Liver (tissue), 9 donors: ENCODE data around the gene UPF1. TPM values are rescaled to one million over a fixed set of nuclear protein-coding genes. Genes with fewer than 3 reads are reported as not detected.

ENCODE experiments used
- DNase-seq: peaks from one replicate; pipeline ENCODE4 v3.0.0-alpha.2; 2017; ENCODE audit warnings: low spot score
- H3K27ac ChIP-seq, 2 donors: one replicate each; pipeline ENCODE4 v1.7.0; 2013; ENCODE audit warnings: inconsistent platforms in 2 of 2, low read length in 2 of 2, control low read depth in 1 of 2, low read depth in 1 of 2, mild to moderate bottlenecking in 1 of 2
- H3K27me3 ChIP-seq, 4 donors: one replicate each; pipeline versions ENCODE4 v1.6.1 to v1.7.0; 2013; ENCODE audit warnings: low read length in 3 of 4, inconsistent platforms in 1 of 4, mild to moderate bottlenecking in 1 of 4, moderate library complexity in 1 of 4; ENCODE audit not compliant: control insufficient read depth in 4 of 4, insufficient read depth in 4 of 4
- H3K36me3 ChIP-seq, 4 donors: one replicate each; pipeline versions ENCODE4 v1.6.1 to v1.7.0; 2013; ENCODE audit warnings: low read length in 3 of 4, mild to moderate bottlenecking in 3 of 4, low read depth in 1 of 4, moderate library complexity in 1 of 4; ENCODE audit not compliant: control insufficient read depth in 4 of 4, insufficient read depth in 3 of 4
- H3K4me1 ChIP-seq, 4 donors: one replicate each; pipeline versions ENCODE4 v1.6.1 to v1.7.0; 2013; ENCODE audit warnings: low read length in 3 of 4, mild to moderate bottlenecking in 3 of 4, moderate library complexity in 1 of 4; ENCODE audit not compliant: control insufficient read depth in 4 of 4, insufficient read depth in 4 of 4
- H3K4me3 ChIP-seq, 3 donors: one replicate each; pipeline versions ENCODE4 v1.6.1 to v1.7.0; 2013; ENCODE audit warnings: low read length in 3 of 3, control low read depth in 1 of 3, low read depth in 1 of 3, mild to moderate bottlenecking in 1 of 3
- H3K9ac ChIP-seq, 2 donors: one replicate each; pipeline ENCODE4 v1.7.0; 2013; ENCODE audit warnings: low read length in 2 of 2, mild to moderate bottlenecking in 2 of 2, moderate library complexity in 2 of 2, control low read depth in 1 of 2, low read depth in 1 of 2
- H3K9me3 ChIP-seq, 4 donors: one replicate each; pipeline versions ENCODE4 v1.6.1 to v1.7.0; 2013; ENCODE audit warnings: low read length in 3 of 4; ENCODE audit not compliant: control insufficient read depth in 4 of 4
- EGR1 ChIP-seq, 2 donors: IDR thresholded peaks; 2 replicates each; pipeline ENCODE4 v1.6.1; 2016 to 2018; ENCODE audit warnings: antibody characterized with exemption in 2 of 2, low read depth in 2 of 2
- FOXA2 ChIP-seq: IDR thresholded peaks from 2 replicates; pipeline ENCODE4 v1.6.1; 2016; ENCODE audit warnings: antibody characterized with exemption
- GABPA ChIP-seq, 2 donors: IDR thresholded peaks in 1 of 2; conservative IDR thresholded peaks in 1 of 2; 2 replicates each; pipeline ENCODE4 v1.6.1; 2016; ENCODE audit warnings: antibody characterized with exemption in 2 of 2, mild to moderate bottlenecking in 1 of 2, moderate library complexity in 1 of 2
- HNF4A ChIP-seq, 2 donors: conservative IDR thresholded peaks; 2 replicates each; pipeline ENCODE4 v1.6.1; 2016; ENCODE audit warnings: antibody characterized with exemption in 2 of 2, mild to moderate bottlenecking in 2 of 2
- JUND ChIP-seq, 2 donors: IDR thresholded peaks; 2 replicates each; pipeline ENCODE4 v1.6.1; 2016; ENCODE audit warnings: antibody characterized with exemption in 2 of 2
- MAX ChIP-seq: IDR thresholded peaks from 2 replicates; pipeline ENCODE4 v1.6.1; 2016; ENCODE audit warnings: antibody characterized with exemption
- NR2F2 ChIP-seq: IDR thresholded peaks from 2 replicates; pipeline ENCODE4 v1.6.1; 2016; ENCODE audit warnings: antibody characterized with exemption
- RAD21 ChIP-seq, 2 donors: IDR thresholded peaks; 2 replicates each; pipeline ENCODE4 v1.6.1; 2016; ENCODE audit warnings: antibody characterized with exemption in 2 of 2, mild to moderate bottlenecking in 2 of 2
- RXRA ChIP-seq, 2 donors: IDR thresholded peaks; 2 replicates each; pipeline ENCODE4 v1.6.1; 2017 to 2018; ENCODE audit warnings: antibody characterized with exemption in 2 of 2, mild to moderate bottlenecking in 1 of 2
- SP1 ChIP-seq: IDR thresholded peaks from 2 replicates; pipeline ENCODE4 v1.6.1; 2018; ENCODE audit warnings: antibody characterized with exemption, mild to moderate bottlenecking
- TAF1 ChIP-seq: conservative IDR thresholded peaks from 2 replicates; pipeline ENCODE4 v1.6.1; 2016; ENCODE audit warnings: antibody characterized with exemption, mild to moderate bottlenecking
- YY1 ChIP-seq: IDR thresholded peaks from 2 replicates; pipeline ENCODE4 v1.6.1; 2016; ENCODE audit warnings: antibody characterized with exemption, mild to moderate bottlenecking
- ZBTB33 ChIP-seq: IDR thresholded peaks from 2 replicates; pipeline ENCODE4 v1.6.1; 2016; ENCODE audit warnings: antibody characterized with exemption
- WGBS: extraction: QIAGEN DNeasy Blood & Tissue Kit; methylation state at CpG from one replicate; pipeline ENCODE4 v1.1.7; 2013; 5-methylcytosine and 5-hydroxymethylcytosine counted together
- polyA plus RNA-seq, 2 donors: library from polyadenylated mRNA; stranded (reverse) in 1 of 2; unstranded in 1 of 2; fragments of 200-250 nt in 1 of 2; fragments of >200 nt in 1 of 2; fragmentation: Nextera tagmentation in 1 of 2; extraction: Ambion mirVana in 1 of 2; gene quantifications; one replicate each; pipeline versions ENCODE4 v1.2.1 to v1.2.3, GENCODE V29; 2013 to 2015
- total RNA-seq, 2 donors: library from RNA; depleted of rRNA; stranded (reverse); fragments of >200 nt; gene quantifications; one replicate each; pipeline ENCODE4 v1.2.3, GENCODE V29; 2014
- TF ChIP-seq, protein P1 (sequence below): IDR thresholded peaks from 2 replicates; pipeline ENCODE4 v1.6.1; 2016; ENCODE audit warnings: antibody characterized with exemption
- TF ChIP-seq, protein P2 (sequence below): IDR thresholded peaks from 2 replicates; pipeline ENCODE4 v1.6.1; 2016; ENCODE audit warnings: antibody characterized with exemption, mild to moderate bottlenecking
- TF ChIP-seq, protein P3 (sequence below): fragments of 150-350 bp; IDR thresholded peaks from 2 replicates; pipeline ENCODE4 v1.5.1; 2017; ENCODE audit warnings: improper control_type of control experiment, low read depth, low read length; ENCODE audit not compliant: missing input control
- donor health status: healthy.
- donor health status: healthy.
- donor health status: healthy.
- donor health status: healthy.
- donor health status: healthy.

UPF1 gene
- total and polyA plus RNA-seq, 4 donors: 5.7 to 51.0 (median 35.2) TPM

GRCh38 chr19:18905513-18906236 lies 73.9 kb downstream of the UPF1 start:
- no peak overlapping the region for H3K27ac ChIP-seq
- H3K4me1 ChIP-seq: no peaks in the 10 kb centered on the region
- TF ChIP-seq RXRA (IDR thresholded peaks at IDR 0.05) (no peak), TAF1 (no peak), YY1 (no peak), GABPA (IDR thresholded peaks at IDR 0.05 in 1 of 2, conservative IDR thresholded peaks at IDR 0.05 in 1 of 2) (no peak), MAX (no peak), JUND (IDR thresholded peaks at IDR 0.05) (no peak), EGR1 (IDR thresholded peaks at IDR 0.05; ENCODE audit: low read depth in 2 of 2) (no peak), SP1 (no peak), FOXA2 (no peak), NR2F2 (no peak), RAD21 (IDR thresholded peaks at IDR 0.05) (no peak), ZBTB33 (no peak), HNF4A (conservative IDR thresholded peaks at IDR 0.05) (no peak)
- TF ChIP-seq, protein P1, sequence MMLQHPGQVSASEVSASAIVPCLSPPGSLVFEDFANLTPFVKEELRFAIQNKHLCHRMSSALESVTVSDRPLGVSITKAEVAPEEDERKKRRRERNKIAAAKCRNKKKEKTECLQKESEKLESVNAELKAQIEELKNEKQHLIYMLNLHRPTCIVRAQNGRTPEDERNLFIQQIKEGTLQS: no peak
- TF ChIP-seq, protein P2, sequence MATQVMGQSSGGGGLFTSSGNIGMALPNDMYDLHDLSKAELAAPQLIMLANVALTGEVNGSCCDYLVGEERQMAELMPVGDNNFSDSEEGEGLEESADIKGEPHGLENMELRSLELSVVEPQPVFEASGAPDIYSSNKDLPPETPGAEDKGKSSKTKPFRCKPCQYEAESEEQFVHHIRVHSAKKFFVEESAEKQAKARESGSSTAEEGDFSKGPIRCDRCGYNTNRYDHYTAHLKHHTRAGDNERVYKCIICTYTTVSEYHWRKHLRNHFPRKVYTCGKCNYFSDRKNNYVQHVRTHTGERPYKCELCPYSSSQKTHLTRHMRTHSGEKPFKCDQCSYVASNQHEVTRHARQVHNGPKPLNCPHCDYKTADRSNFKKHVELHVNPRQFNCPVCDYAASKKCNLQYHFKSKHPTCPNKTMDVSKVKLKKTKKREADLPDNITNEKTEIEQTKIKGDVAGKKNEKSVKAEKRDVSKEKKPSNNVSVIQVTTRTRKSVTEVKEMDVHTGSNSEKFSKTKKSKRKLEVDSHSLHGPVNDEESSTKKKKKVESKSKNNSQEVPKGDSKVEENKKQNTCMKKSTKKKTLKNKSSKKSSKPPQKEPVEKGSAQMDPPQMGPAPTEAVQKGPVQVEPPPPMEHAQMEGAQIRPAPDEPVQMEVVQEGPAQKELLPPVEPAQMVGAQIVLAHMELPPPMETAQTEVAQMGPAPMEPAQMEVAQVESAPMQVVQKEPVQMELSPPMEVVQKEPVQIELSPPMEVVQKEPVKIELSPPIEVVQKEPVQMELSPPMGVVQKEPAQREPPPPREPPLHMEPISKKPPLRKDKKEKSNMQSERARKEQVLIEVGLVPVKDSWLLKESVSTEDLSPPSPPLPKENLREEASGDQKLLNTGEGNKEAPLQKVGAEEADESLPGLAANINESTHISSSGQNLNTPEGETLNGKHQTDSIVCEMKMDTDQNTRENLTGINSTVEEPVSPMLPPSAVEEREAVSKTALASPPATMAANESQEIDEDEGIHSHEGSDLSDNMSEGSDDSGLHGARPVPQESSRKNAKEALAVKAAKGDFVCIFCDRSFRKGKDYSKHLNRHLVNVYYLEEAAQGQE: no peak
- TF ChIP-seq, protein P3, sequence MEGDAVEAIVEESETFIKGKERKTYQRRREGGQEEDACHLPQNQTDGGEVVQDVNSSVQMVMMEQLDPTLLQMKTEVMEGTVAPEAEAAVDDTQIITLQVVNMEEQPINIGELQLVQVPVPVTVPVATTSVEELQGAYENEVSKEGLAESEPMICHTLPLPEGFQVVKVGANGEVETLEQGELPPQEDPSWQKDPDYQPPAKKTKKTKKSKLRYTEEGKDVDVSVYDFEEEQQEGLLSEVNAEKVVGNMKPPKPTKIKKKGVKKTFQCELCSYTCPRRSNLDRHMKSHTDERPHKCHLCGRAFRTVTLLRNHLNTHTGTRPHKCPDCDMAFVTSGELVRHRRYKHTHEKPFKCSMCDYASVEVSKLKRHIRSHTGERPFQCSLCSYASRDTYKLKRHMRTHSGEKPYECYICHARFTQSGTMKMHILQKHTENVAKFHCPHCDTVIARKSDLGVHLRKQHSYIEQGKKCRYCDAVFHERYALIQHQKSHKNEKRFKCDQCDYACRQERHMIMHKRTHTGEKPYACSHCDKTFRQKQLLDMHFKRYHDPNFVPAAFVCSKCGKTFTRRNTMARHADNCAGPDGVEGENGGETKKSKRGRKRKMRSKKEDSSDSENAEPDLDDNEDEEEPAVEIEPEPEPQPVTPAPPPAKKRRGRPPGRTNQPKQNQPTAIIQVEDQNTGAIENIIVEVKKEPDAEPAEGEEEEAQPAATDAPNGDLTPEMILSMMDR: no peak
- no peak for DNase-seq
- H3K9ac ChIP-seq: no peak overlapping the region
- peaks cover 4 to 64% (median 19%) of the 10 kb centered on the region in 4 donors for H3K36me3 ChIP-seq
- H3K9me3 ChIP-seq: no peaks in the 10 kb centered on the region
- 96% methylated on average over 26 of the region's 26 CpGs for WGBS
- H3K4me3 ChIP-seq: no peak overlapping the region
- no peaks in the 10 kb centered on the region for H3K27me3 ChIP-seq
